GM23338 (cell line): ENCODE data around the gene PANK4. TPM values are rescaled to one million over a fixed set of nuclear protein-coding genes. Genes with fewer than 3 reads are reported as not detected.

ENCODE experiments used
- ATAC-seq: fragments of 200-7000 bp; cut with Tn5 transposase; 3 replicates; pipeline ENCODE4 v1.9.1; 2020
- DNase-seq: peaks from one replicate; pipeline ENCODE4 v3.0.0-alpha.2; 2015; ENCODE audit warnings: low spot score
- H2AFZ ChIP-seq: fragments of 200-600 bp; sonication (generic); 2 replicates; pipeline ENCODE4 v1.8.0; 2016; ENCODE audit warnings: antibody characterized with exemption, mild to moderate bottlenecking, moderate library complexity
- H3F3A ChIP-seq: fragments of 200-600 bp; sonication (generic); replicated peaks from 2 replicates; pipeline ENCODE4 v1.8.0; 2017; ENCODE audit warnings: antibody characterized with exemption, mixed run types, low read depth
- H3K27ac ChIP-seq: fragments of 200-600 bp; sonication (generic); 2 replicates; pipeline ENCODE4 v1.6.1; 2016; ENCODE audit warnings: low read depth
- H3K27me3 ChIP-seq: fragments of 200-600 bp; sonication (generic); 2 replicates; pipeline ENCODE4 v1.8.0; 2016; ENCODE audit warnings: mild to moderate bottlenecking, mixed run types, moderate library complexity; ENCODE audit not compliant: insufficient read depth
- H3K36me3 ChIP-seq: fragments of 200-600 bp; sonication (generic); 2 replicates; pipeline ENCODE4 v1.8.0; 2016; ENCODE audit warnings: mild to moderate bottlenecking; ENCODE audit not compliant: insufficient read depth
- H3K4me1 ChIP-seq: fragments of 200-600 bp; sonication (generic); 2 replicates; pipeline ENCODE4 v1.8.0; 2016; ENCODE audit warnings: mild to moderate bottlenecking, moderate library complexity; ENCODE audit not compliant: insufficient read depth
- H3K4me2 ChIP-seq: fragments of 200-600 bp; sonication (generic); 2 replicates; pipeline ENCODE4 v1.7.1; 2017; ENCODE audit warnings: mixed run types
- H3K4me3 ChIP-seq: fragments of 200-600 bp; sonication (generic); 2 replicates; pipeline ENCODE4 v1.6.1; 2016; ENCODE audit warnings: mixed run types
- H3K79me2 ChIP-seq: fragments of 200-600 bp; sonication (generic); replicated peaks from 2 replicates; pipeline ENCODE4 v1.8.0; 2017; ENCODE audit warnings: mild to moderate bottlenecking; ENCODE audit not compliant: insufficient read depth
- H3K9me2 ChIP-seq: fragments of 200-600 bp; sonication (generic); 2 replicates; pipeline ENCODE4 v1.8.0; 2017; ENCODE audit not compliant: insufficient read depth
- H4K20me1 ChIP-seq: fragments of 200-600 bp; sonication (generic); replicated peaks from 2 replicates; pipeline ENCODE4 v1.8.0; 2017; ENCODE audit warnings: mild to moderate bottlenecking; ENCODE audit not compliant: insufficient read depth
- H3K27ac Mint-ChIP-seq: 2 replicates; pipeline ENCODE4 v1.8.0; 2020; ENCODE audit warnings: inconsistent platforms, mild to moderate bottlenecking, moderate library complexity, mixed read lengths
- H3K27me3 Mint-ChIP-seq: 3 replicates; pipeline ENCODE4 v1.8.0; 2022; ENCODE audit warnings: low read depth, mild to moderate bottlenecking, moderate library complexity, mixed read lengths, inconsistent platforms; ENCODE audit not compliant: insufficient read depth, poor library complexity
- H3K36me3 Mint-ChIP-seq: 3 replicates; pipeline ENCODE4 v1.8.0; 2021; ENCODE audit warnings: low read depth, mild to moderate bottlenecking, inconsistent platforms, moderate library complexity, mixed read lengths
- H3K4me1 Mint-ChIP-seq: 3 replicates; pipeline ENCODE4 v1.8.0; 2020; ENCODE audit warnings: mild to moderate bottlenecking, inconsistent platforms, mixed read lengths
- H3K4me3 Mint-ChIP-seq: 3 replicates; pipeline ENCODE4 v1.8.0; 2021; ENCODE audit warnings: moderate library complexity, mild to moderate bottlenecking, inconsistent platforms, mixed read lengths
- H3K9me3 Mint-ChIP-seq: 3 replicates; pipeline ENCODE4 v1.8.0; 2020; ENCODE audit warnings: moderate library complexity, mild to moderate bottlenecking, inconsistent platforms, mixed read lengths
- CREB1 ChIP-seq: fragments of 250-450 bp; sonication (Bioruptor Pico); IDR thresholded peaks from 2 replicates; pipeline ENCODE4 v1.5.0; 2020; ENCODE audit warnings: low read depth, mild to moderate bottlenecking, moderate library complexity
- CTCF ChIP-seq, 2 experiments: fragments of 200-600 bp in 1 of 2; sonication (generic) in 1 of 2; conservative IDR thresholded peaks; 2 replicates each; pipeline versions ENCODE4 v1.5.1 to v1.6.1; 2016 to 2017; ENCODE audit warnings: antibody characterized with exemption in 2 of 2, low read depth in 2 of 2, mild to moderate bottlenecking in 2 of 2, moderate library complexity in 1 of 2
- EZH2 ChIP-seq: fragments of 200-600 bp; sonication (generic); IDR thresholded peaks from one replicate; pipeline ENCODE4 v1.8.0; 2017; ENCODE audit warnings: antibody characterized with exemption, mild to moderate bottlenecking, low read depth; ENCODE audit not compliant: unreplicated experiment
- EZH2phosphoT487 ChIP-seq: fragments of 200-600 bp; sonication (generic); IDR thresholded peaks from one replicate; pipeline ENCODE4 v1.8.1; 2018; ENCODE audit warnings: antibody characterized with exemption; ENCODE audit not compliant: unreplicated experiment
- JUNB ChIP-seq: IDR thresholded peaks from one replicate; pipeline ENCODE4 v1.6.1; 2016; ENCODE audit warnings: antibody characterized with exemption; ENCODE audit not compliant: unreplicated experiment
- NANOG ChIP-seq: IDR thresholded peaks from 2 replicates; pipeline ENCODE4 v1.6.1; 2016; ENCODE audit warnings: antibody characterized with exemption, borderline replicate concordance
- POLR2AphosphoS5 ChIP-seq: IDR thresholded peaks from 2 replicates; pipeline ENCODE4 v1.6.1; 2016; ENCODE audit warnings: antibody characterized with exemption, low read depth
- REST ChIP-seq: IDR thresholded peaks from one replicate; pipeline ENCODE4 v1.6.1; 2018; ENCODE audit warnings: antibody characterized with exemption; ENCODE audit not compliant: unreplicated experiment
- STAT1 ChIP-seq: IDR thresholded peaks from one replicate; pipeline ENCODE4 v1.6.1; 2016; ENCODE audit warnings: antibody characterized with exemption; ENCODE audit not compliant: unreplicated experiment
- ZNF331 ChIP-seq: fragments of 250-450 bp; sonication (Bioruptor Pico); IDR thresholded peaks from 2 replicates; pipeline ENCODE4 v1.5.0; 2020; ENCODE audit warnings: low read depth, mild to moderate bottlenecking, moderate library complexity
- polyA plus RNA-seq: library from polyadenylated mRNA; unstranded; fragments of >200 nt; fragmentation: Nextera tagmentation; extraction: Ambion mirVana; gene quantifications from 2 replicates; pipeline ENCODE4 v1.2.1, GENCODE V29; 2016
- total RNA-seq: library from RNA; depleted of rRNA; stranded (reverse); fragments of >200 nt; shearing (Covaris generic); gene quantifications from 2 replicates; pipeline ENCODE4 v1.2.3, GENCODE V29; 2014
- TF ChIP-seq, protein P1 (sequence below): IDR thresholded peaks from 2 replicates; pipeline ENCODE4 v1.6.1; 2016; ENCODE audit warnings: antibody characterized with exemption
- TF ChIP-seq, protein P2 (sequence below): fragments of 250-450 bp; sonication (Bioruptor Pico); IDR thresholded peaks from 2 replicates; pipeline ENCODE4 v1.5.0; 2020; ENCODE audit warnings: mild to moderate bottlenecking, moderate library complexity

PANK4 gene
- total and polyA plus RNA-seq, 2 experiments from 2014 or later: 25.8 to 43.7 TPM

DNA sequence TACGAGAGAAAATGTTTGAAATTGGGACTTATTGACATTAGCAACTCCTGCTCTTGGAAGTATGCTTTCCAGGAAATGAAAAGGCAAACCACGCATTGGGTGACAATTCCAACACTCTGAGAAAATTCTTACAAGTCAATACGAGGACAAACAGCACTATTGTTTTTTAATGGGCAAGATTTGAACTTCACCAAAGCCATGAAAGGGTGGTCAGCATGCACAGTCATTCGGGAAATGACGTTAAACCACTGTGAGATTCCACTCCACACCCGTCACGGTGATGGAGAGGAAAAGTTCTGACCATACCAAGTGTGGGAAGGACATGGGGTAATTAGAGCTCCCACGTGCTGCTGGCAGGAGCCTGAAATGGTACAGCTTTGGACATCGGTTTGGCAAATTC, 48.0 kb upstream of the PANK4 start (continued):
- TF ChIP-seq REST: no peak

GRCh38 chr1:2573250-2573920, 47.0 kb upstream of the PANK4 start:
- Histone ChIP-seq H2AFZ (no peak overlapping the region), H3F3A (no peaks in the 10 kb centered on the region), H3K4me2 (no peak overlapping the region), H4K20me1 (no peaks in the 10 kb centered on the region), H3K4me3 (no peak overlapping the region), H3K4me1 (no peaks in the 10 kb centered on the region), H3K27ac (no peak overlapping the region), H3K79me2 (no peaks in the 10 kb centered on the region), H3K9me2 (0 out of 2 replicates have a peak, but pooled peaks cover 5% of the 10 kb centered on the region), H3K36me3 (no peaks in the 10 kb centered on the region), H3K27me3 (no peaks in the 10 kb centered on the region)
- Mint-ChIP-seq H3K36me3 (no peaks in the 10 kb centered on the region), H3K4me1 (no peaks in the 10 kb centered on the region; the same call in 2 of the 3 replicates), H3K9me3 (peaks cover 13% of the 10 kb centered on the region), H3K4me3 (no peak overlapping the region), H3K27ac (no peak overlapping the region), H3K27me3 (peaks cover 2% of the 10 kb centered on the region)
- DNase-seq (no peak), ATAC-seq (no peak)
- TF ChIP-seq, protein P1, sequence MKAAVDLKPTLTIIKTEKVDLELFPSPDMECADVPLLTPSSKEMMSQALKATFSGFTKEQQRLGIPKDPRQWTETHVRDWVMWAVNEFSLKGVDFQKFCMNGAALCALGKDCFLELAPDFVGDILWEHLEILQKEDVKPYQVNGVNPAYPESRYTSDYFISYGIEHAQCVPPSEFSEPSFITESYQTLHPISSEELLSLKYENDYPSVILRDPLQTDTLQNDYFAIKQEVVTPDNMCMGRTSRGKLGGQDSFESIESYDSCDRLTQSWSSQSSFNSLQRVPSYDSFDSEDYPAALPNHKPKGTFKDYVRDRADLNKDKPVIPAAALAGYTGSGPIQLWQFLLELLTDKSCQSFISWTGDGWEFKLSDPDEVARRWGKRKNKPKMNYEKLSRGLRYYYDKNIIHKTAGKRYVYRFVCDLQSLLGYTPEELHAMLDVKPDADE: no peak
- TF ChIP-seq JUNB: no peak
- TF ChIP-seq NANOG: no peak
- TF ChIP-seq POLR2AphosphoS5: no peak
- TF ChIP-seq, protein P2, sequence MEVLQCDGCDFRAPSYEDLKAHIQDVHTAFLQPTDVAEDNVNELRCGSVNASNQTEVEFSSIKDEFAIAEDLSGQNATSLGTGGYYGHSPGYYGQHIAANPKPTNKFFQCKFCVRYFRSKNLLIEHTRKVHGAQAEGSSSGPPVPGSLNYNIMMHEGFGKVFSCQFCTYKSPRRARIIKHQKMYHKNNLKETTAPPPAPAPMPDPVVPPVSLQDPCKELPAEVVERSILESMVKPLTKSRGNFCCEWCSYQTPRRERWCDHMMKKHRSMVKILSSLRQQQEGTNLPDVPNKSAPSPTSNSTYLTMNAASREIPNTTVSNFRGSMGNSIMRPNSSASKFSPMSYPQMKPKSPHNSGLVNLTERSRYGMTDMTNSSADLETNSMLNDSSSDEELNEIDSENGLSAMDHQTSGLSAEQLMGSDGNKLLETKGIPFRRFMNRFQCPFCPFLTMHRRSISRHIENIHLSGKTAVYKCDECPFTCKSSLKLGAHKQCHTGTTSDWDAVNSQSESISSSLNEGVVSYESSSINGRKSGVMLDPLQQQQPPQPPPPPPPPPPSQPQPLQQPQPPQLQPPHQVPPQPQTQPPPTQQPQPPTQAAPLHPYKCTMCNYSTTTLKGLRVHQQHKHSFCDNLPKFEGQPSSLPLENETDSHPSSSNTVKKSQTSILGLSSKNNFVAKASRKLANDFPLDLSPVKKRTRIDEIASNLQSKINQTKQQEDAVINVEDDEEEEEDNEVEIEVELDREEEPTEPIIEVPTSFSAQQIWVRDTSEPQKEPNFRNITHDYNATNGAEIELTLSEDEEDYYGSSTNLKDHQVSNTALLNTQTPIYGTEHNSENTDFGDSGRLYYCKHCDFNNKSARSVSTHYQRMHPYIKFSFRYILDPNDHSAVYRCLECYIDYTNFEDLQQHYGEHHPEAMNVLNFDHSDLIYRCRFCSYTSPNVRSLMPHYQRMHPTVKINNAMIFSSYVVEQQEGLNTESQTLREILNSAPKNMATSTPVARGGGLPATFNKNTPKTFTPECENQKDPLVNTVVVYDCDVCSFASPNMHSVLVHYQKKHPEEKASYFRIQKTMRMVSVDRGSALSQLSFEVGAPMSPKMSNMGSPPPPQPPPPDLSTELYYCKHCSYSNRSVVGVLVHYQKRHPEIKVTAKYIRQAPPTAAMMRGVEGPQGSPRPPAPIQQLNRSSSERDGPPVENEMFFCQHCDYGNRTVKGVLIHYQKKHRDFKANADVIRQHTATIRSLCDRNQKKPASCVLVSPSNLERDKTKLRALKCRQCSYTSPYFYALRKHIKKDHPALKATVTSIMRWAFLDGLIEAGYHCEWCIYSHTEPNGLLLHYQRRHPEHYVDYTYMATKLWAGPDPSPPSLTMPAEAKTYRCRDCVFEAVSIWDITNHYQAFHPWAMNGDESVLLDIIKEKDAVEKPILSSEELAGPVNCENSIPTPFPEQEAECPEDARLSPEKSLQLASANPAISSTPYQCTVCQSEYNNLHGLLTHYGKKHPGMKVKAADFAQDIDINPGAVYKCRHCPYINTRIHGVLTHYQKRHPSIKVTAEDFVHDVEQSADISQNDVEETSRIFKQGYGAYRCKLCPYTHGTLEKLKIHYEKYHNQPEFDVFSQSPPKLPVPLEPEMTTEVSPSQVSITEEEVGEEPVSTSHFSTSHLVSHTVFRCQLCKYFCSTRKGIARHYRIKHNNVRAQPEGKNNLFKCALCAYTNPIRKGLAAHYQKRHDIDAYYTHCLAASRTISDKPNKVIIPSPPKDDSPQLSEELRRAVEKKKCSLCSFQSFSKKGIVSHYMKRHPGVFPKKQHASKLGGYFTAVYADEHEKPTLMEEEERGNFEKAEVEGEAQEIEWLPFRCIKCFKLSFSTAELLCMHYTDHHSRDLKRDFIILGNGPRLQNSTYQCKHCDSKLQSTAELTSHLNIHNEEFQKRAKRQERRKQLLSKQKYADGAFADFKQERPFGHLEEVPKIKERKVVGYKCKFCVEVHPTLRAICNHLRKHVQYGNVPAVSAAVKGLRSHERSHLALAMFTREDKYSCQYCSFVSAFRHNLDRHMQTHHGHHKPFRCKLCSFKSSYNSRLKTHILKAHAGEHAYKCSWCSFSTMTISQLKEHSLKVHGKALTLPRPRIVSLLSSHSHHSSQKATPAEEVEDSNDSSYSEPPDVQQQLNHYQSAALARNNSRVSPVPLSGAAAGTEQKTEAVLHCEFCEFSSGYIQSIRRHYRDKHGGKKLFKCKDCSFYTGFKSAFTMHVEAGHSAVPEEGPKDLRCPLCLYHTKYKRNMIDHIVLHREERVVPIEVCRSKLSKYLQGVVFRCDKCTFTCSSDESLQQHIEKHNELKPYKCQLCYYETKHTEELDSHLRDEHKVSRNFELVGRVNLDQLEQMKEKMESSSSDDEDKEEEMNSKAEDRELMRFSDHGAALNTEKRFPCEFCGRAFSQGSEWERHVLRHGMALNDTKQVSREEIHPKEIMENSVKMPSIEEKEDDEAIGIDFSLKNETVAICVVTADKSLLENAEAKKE (CRISPR knock-in tag): no peak
- TF ChIP-seq EZH2phosphoT487: no peak
- no peak for TF ChIP-seq STAT1
- TF ChIP-seq ZNF331: no peak
- TF ChIP-seq CREB1 (CRISPR knock-in tag): no peak
- no peak for TF ChIP-seq EZH2
- no peak for TF ChIP-seq CTCF (conservative IDR thresholded peaks at IDR 0.05; ENCODE audit: low read depth in 2 of 2)
